T-helper 1 cell (primary cell): ENCODE measurements around the gene CLEC4F.

ENCODE experiments used
- DNase-seq, 5 donors: peaks; one replicate each; pipeline ENCODE4 v3.0.0-alpha.2; 2012 to 2020
- total RNA-seq, 4 donors: gene quantifications; one replicate each; lab custom pipeline; 2026; lab: John Stamatoyannopoulos, UW

Gene CLEC4F
- 0 to 0.15 (median 0) reads per million in 4 donors for total RNA-seq

DNA sequence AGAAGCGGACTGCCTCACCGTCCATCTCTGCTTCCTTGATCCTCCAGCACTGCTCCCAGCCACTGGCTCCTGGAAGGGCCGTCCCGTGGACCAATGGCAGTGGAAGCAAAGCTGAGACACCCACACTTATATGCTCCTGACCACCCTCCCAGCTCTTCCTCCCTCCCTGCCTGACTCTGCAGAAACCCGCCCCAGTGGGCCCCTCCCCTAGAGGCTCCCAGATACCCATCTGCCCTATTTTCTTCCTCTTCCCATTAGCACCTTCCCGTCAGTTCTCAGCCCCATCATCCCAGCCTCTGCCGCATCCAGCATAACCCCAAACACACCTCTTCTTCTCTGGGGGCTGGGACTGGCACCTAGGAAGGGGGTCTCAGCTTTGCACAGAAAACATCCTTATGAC, at the start of gene CLEC4F:
Gene CLEC4F, minus strand, starts transcription at position 101 of the 400 bp plus-strand sequence. Its CDS starts 76 bp downstream, at position 25.
- DNase-seq, result no peak

GRCh38 chr2:70868970-70869369, 48.6 kb upstream of the CLEC4F start:
- DNase-seq, result no peak

DNA sequence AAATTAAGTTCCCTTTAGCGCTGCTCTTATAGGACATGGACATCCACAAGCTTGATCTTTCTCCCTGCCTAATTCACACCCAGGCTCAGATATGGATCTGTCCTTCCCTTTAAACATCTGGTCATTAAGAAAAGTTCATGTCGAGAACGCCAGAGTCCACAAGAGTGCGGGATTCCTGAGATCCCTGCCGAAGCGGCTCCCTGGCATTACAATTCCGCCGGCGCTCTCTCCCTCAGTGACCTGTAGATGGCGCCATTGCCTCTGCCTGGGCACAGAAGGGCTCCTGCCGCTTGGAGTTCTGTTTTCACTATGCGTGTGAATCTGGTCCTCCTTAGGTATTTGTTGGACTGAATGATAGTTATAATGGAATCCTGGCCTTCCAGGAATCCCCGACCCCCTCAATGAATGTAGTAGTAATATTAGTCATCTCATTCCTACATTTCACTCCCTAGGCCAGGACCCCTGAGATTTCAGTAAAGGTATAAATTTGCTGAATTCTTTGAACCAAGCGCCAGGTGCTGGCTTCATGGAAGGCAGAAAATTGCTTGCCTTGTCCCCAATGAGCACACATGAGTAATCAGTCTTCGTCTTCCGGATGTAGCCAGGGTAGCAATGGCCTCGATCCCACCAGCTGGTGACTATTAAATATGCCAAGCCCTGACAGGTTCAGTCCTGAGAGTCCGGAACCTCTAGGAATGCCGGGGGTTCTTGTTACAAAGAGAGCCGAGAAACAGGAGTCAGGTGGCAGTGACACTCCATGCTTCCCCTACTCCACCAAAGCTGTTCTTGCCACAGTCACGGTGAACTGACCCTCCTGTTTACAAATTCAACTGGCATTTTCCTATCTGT, 41.6 kb upstream of the CLEC4F start:
- DNase-seq, result peak; percentile 20 to 65 (median 51)

- no peak for DNase-seq
These were observed 35.3 kb upstream of the CLEC4F start for GRCh38 chr2:70855667-70856066.

DNA sequence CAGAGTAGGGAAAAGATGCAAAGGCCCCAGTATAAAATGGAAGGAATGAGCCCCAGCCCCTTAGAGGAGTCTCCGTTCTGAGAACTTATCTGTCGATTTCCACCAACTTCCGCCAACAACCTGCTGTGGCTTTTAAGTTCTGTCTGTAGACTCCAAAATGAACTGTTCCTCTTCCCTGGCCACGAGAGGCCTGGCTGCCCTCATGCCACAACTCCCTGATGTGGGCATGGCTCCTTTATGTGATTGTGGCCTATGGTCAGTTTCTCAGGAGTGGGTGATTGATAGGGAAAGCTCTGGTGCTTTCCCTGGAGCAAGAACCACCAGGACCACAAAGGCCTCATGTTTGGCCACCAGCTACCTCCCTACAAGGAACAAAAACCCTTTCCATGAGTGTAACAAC, 34.0 kb upstream of the CLEC4F start:
- no peak for DNase-seq

- DNase-seq, result no peak
These were observed 32.4 kb upstream of the CLEC4F start for GRCh38 chr2:70852824-70853223.

DNA sequence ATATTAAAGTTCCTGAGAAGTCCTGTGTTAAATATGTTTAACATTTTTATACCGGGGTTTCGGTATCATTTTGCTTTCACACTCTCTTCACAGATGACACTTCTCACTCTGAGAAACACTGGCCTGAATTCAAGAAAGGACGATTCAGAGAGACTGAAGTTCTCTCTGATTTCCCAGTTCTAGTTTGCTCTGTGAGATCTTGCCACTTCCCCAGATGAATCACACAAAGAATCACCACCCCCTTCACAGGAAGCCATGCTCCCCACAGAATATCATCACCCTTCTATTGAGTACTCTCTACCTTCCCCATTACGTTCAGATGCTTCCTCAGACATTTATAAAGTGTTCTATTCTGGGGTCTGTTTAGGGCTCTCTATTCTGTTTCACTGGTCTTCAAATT, 31.3 kb upstream of the CLEC4F start:
- DNase-seq, result peak in 1 of 5 donors; percentile 81

DNA sequence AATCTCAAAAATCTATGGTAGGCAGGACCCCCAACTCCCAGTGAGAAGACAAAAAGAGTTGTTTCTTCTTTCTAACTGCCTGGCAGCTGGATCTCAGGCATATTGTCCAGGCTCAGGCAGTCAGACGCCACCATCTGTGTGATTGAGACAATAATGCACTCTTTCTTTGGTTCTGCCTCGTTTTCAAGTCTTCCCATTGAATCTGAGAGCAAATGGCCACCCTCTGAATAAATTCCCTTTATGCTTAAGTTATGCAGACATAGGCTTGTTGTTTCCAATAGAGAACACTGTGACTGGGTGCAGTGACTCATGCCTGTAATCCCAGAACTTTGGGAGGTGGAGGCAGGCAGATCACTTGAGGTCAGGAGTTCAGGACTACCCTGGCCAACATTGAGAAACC, 30.5 kb upstream of the CLEC4F start:
- no peak for DNase-seq

GRCh38 chr2:70842401-70842800, 22.0 kb upstream of the CLEC4F start:
- DNase-seq, result no peak

DNA sequence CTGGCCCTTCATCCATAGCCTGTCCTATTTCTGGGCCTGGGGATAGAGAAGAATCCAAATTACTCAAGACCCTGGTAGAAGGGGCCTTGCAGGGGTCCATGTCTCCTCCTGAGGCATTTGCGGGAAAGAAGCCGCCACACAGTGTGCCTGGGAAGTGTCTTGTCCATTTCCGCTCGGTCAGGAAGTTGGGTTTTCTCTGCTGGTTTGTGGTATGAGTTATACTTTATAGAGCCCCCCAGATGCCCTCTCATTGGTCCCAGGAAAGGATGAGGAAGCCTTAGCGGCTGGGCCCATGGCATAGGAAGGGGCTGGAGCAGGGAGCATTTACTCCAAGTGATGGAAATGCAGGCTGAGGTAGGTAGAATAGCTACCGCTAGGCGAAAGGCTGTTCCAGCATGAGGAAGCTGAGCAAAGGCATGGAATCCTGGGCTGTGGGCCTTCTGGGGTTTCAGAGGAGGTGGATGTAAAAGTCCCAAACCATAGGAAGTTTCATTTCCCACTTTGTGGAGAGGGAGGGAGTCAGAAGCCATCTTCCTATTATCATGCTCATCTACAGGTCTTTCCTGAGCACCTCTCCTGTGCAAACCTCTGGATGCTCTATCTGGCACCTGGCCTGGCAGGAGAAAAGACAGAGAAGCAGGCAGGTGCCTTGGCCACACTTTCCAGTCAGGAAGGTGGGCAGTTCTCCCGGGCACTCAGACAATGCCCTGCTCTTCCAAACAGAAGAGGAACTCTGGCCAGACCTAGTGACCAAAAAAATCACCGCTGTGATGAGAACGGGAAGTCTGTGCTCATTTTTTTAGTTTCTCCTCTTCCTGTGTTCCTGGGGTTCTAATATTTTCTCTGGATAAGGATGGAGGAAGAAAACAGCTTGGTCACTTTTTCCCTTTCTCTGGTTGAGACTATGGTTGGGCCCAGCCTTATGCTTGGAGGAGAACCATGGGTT, 17.9 kb upstream of the CLEC4F start:
- no peak for DNase-seq

- DNase-seq, result no peak
These were observed 15.2 kb upstream of the CLEC4F start, which contains the start of gene CD207 for GRCh38 chr2:70835643-70836042. Gene CD207, minus strand, starts transcription at chr2:70835816. Its CDS starts 40 bp downstream, at chr2:70835776.

DNA sequence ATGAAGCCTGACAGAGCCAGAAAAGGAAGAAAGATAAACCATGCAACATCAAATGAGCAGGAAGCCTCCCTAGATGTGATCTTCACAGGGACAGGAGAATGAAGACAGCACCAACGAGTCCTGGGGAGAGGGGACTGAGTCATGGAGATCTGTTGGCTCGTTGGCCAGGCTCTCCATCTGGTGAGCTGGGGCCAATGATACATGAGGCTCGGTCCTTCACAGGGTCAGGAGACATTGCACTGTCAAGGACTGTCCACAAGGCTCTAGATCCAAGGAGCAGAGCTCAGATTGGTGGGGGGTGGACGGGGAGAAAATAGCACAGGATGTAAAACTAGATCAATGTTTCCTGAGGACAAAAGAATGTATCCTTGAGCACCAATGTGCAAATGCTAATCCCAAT, 14.5 kb upstream of the CLEC4F start:
- DNase-seq, result no peak

GRCh38 chr2:70834106-70834505, 13.7 kb upstream of the CLEC4F start:
- DNase-seq, result no peak

DNA sequence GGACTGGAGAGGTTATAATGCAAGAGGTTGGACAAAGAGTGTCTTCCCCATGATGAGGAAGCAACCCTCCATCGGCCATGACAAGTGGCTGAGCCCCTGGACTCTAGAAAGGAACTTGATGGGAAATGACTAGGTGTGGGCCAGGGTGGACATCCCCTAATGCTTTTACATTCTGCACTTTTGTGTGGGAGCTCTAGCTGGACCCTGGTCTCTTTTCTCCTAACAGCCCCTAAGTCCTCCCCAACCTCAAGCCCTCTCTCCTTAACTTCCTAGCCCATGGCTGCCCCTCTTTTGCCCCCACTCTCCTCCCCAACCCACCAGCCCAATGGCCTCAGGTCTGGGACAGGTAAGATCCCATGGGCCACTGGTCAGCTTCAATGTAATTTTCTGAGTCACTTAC, 12.8 kb upstream of the CLEC4F start:
- DNase-seq, result no peak

DNA sequence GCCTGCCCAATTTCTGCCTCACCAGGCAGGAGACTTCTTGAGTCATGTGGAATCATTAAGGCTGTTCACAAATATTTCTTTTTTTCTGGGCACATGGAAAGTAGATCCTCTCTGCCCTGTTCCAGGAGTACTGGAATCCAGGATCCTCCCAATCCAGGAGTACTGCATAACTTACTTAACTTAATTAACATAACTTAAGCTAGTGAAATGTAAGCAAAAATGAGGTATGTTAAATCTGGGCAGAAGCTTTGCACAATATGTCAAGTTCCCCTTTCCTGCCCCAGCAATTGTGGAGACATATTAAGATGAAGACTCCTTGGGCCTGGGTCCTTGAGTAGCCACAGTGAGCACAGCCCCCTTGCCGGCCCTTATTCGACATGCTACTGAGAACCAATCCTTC, 12.0 kb upstream of the CLEC4F start:
- DNase-seq, result no peak

DNA sequence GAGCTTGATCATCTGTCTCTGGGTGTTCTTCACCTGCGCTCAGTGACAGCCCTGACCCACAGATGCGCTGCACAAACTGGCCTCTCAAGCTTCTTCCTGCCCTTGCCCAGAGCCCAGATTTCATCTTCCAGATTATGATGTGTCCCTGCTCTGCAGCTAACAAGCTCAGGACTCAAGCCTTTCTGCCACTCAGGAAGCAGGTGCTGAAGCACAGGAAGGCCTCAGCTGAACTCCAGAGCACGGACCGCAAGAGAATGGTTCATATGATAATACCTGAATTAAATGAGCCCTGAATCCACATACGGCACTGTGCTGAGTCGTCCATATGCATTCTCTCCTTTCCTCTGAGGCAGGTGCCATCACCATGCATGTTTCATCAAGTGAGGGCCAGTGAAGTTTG, 11.5 kb upstream of the CLEC4F start:
- DNase-seq, result no peak

DNA sequence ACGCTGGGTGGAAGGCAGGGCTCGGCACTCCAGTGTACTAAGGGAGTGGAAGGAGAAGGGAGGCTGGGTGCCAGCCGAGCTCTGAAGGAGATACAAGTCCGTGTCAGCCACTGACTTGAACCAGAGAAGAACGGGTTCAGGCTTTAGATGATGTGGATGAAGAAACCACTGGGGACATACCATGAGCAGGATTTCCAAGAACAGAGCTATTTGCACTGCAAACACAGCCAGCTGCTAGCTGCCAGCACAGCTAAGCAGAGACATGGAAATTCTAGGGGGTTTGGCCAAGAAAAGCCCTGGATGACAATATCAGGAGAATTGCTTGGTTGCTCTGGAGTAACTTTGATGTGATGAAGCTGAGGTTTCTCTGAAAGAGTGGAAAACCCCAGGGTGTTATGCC, 10.0 kb upstream of the CLEC4F start:
- DNase-seq, result no peak

DNA sequence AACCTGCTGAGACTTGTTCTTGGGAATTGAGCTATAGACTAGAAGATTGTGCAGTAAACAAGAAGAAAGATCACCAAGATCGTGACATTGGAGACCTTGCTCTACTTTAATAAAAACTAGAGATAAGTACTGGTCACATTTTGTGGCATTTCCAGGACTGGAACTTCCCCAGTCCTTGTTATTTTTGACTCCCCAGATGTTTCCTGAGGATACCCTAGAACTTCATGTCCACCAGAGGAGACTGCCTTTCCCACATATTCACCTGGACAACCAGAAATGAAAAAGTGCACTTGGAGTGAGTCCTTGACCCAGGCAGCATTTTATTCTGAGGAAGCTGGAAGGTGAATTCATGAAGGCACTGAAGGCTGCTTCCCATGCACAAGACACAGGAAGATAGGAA, 9.5 kb upstream of the CLEC4F start:
- DNase-seq, result no peak

DNA sequence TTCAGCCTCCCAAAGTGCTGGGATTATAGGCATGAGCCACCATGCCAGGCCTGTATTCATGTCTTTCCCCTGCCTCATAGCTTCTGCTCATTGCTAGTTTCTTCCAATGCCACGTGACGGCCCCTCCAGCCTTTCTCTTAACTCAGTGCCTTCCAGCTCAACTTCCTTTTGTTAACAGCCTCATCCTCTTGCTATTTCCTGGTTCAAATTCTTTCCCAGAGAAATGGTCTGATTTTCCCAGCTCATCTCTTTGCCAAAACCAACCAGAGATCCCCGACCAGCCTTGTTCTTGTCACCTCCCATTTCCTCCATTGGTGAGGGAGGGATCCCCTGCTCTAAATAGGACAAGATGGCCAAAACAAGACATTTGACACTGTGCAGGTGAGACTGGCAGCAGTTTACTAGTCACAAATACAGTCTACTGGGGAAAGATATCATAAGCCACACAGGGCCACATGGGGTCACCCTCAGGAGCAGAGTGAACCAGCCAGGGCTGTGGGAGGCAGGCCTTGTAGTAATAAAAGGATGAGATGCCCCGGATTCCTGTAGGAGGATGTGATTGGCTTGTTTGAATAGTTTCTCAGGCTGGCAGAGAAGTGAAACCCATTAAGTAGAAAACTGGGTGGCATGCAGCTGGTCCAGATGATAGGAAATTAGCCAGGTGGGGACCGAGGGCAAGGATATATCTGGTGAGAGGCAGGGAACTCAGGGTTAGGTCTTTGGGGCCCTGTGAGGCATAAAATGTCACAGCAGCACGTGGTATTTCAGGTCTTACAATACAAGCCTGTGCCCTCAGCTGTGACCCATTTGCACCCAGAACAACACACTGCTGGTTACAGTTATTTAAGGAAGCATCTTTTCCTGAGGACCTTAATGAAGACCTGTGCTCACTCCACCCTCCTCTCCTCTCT, 8.8 kb upstream of the CLEC4F start:
- no peak for DNase-seq

- no peak for DNase-seq
These were observed 7.7 kb upstream of the CLEC4F start for GRCh38 chr2:70828115-70828514.

DNA sequence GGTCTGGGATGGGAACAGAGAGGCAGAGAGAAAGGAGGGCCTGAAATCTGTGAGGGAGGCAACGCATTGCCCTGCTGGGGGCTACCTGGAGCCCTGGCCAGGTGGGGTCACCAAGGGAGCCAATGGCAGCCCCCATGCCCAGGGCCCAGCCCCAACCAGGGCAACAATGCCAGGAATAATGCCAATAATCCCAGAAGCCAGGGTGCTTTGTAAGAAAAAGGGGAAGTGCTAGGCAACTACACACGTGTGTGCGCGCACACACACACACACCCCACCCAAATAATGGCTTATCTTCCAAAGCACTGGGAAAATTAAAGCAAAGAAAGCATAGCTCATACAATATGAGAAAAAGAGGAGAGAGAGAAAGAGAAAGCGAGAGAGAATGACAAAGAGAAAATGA, 7.0 kb upstream of the CLEC4F start:
- no peak for DNase-seq

DNA sequence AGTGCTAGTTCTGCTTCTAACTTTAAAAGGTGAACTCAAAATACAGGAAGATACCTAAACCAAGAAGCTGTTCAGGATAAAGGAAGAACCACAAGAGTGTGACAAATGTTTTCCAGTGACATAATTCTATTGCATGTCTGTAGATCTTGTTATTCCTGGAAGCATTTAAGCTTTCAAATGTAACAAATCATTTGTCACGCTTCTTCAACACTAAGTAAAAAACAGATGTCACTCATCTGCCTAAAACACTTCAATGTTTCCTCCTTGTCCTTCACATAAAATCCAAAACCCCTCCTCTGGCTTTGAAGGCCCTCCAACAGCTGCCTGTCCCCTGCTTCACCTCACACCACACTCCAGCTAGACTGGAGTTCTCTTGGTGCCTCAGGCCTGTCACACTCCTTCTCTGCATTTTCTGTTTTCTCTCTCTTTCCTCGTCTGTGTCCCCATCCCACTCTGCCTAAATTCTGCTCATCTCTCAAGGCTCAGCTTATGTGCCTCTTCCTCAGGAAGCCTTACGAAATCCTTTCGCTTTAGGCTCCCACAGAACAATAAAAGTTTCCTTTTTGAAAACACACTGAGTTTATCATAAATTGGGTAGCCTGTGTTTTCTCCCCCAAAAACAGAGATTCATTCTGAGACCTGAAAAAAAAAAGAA, 6.4 kb upstream of the CLEC4F start:
- peak in 1 of 5 donors; percentile 42 for DNase-seq
